B cell (primary cell): ENCODE measurements around the gene PDCD1LG2. TPM values are rescaled to one million over a fixed set of nuclear protein-coding genes. Genes with fewer than 3 reads are reported as not detected.

Source experiments
- ATAC-seq: fragments of 200-7000 bp; cut with Tn5 transposase; one replicate; pipeline ENCODE4 v1.10.0; 2021; ENCODE audit warnings: low read depth, mild to moderate bottlenecking, moderate number of reproducible peaks, moderate library complexity
- CTCF ChIA-PET: fragments of 350-600 bp; sonication (Branson Sonifier 250); formaldehyde crosslinking; loops from one replicate; lab custom pipeline; 2021; ENCODE audit warnings: antibody characterized with exemption, inconsistent platforms; lab: Charles Lee
- POLR2A ChIA-PET: fragments of 350-600 bp; sonication (Branson Sonifier 250); formaldehyde crosslinking; loops from one replicate; lab custom pipeline; 2021; ENCODE audit warnings: antibody characterized with exemption; lab: Charles Lee
- DNase-seq: peaks from one replicate; pipeline ENCODE4 v3.0.0; 2013
- H2AFZ ChIP-seq: 2 replicates; pipeline ENCODE4 v1.6.1; 2012; ENCODE audit warnings: mild to moderate bottlenecking, low read depth, low read length; ENCODE audit not compliant: insufficient read depth, poor library complexity, severe bottlenecking
- H3K27ac ChIP-seq, 2 donors: 1 replicate in 1 of 2; 2 replicates in 1 of 2; pipeline ENCODE4 v1.5.1; 2012 to 2013; ENCODE audit warnings: low read length in 2 of 2, mild to moderate bottlenecking in 2 of 2, moderate library complexity in 1 of 2
- H3K27me3 ChIP-seq, 4 experiments: fragments of 200-600 bp in 1 of 4; sonication (generic) in 1 of 4; replicated peaks in 1 of 4; 1 replicate in 2 of 4; 2 replicates in 2 of 4; pipeline versions ENCODE4 v1.6.1 to v1.7.0; 2013 to 2016; ENCODE audit warnings: low read length in 3 of 4, mild to moderate bottlenecking in 2 of 4, mixed read lengths in 1 of 4, moderate library complexity in 1 of 4; ENCODE audit not compliant: insufficient read depth in 4 of 4, control insufficient read depth in 3 of 4; ENCODE audit errors: control extremely low read depth in 1 of 4
- H3K36me3 ChIP-seq, 2 experiments: replicated peaks in 1 of 2; 1 replicate in 1 of 2; 2 replicates in 1 of 2; pipeline versions ENCODE4 v1.6.1 to v1.7.1; 2013; ENCODE audit warnings: low read length in 1 of 2; ENCODE audit not compliant: insufficient read depth in 2 of 2, control insufficient read depth in 1 of 2; ENCODE audit errors: control extremely low read depth in 1 of 2, extremely low read depth in 1 of 2
- H3K4me1 ChIP-seq, 2 donors: fragments of 200-600 bp in 1 of 2; sonication (generic) in 1 of 2; 1 replicate in 1 of 2; 2 replicates in 1 of 2; pipeline versions ENCODE4 v1.5.1 to v1.6.1; 2013 to 2017; ENCODE audit warnings: low read length in 2 of 2; ENCODE audit not compliant: control insufficient read depth in 2 of 2, insufficient read depth in 2 of 2
- H3K4me2 ChIP-seq: replicated peaks from 2 replicates; pipeline ENCODE3; 2012; ENCODE audit warnings: mild to moderate bottlenecking, low read depth, low read length; ENCODE audit not compliant: poor library complexity, severe bottlenecking
- H3K4me3 ChIP-seq, 5 experiments: fragments of 200-600 bp in 1 of 5; sonication (generic) in 1 of 5; 1 replicate in 3 of 5; 2 replicates in 2 of 5; pipeline versions ENCODE4 v1.5.1 to v1.7.0; 2011 to 2016; ENCODE audit warnings: low read length in 4 of 5, mild to moderate bottlenecking in 4 of 5, low read depth in 2 of 5, control low read depth in 1 of 5, moderate library complexity in 1 of 5; ENCODE audit not compliant: insufficient read depth in 1 of 5; ENCODE audit errors: control extremely low read depth in 1 of 5, extremely low read depth in 1 of 5
- H3K79me2 ChIP-seq: fragments of 200-600 bp; sonication (generic); one replicate; pipeline ENCODE4 v1.6.0; 2016; ENCODE audit warnings: low read length; ENCODE audit not compliant: control insufficient read depth, insufficient read depth
- H3K9ac ChIP-seq: fragments of 200-600 bp; sonication (generic); 2 replicates; pipeline ENCODE4 v1.6.1; 2017; ENCODE audit warnings: mild to moderate bottlenecking, low read length, moderate library complexity
- H3K9me3 ChIP-seq, 3 donors: one replicate each; pipeline versions ENCODE4 v1.6.1 to v1.7.1; 2013; ENCODE audit warnings: low read length in 2 of 3; ENCODE audit not compliant: control insufficient read depth in 2 of 3, insufficient read depth in 1 of 3; ENCODE audit errors: control extremely low read depth in 1 of 3
- H4K20me1 ChIP-seq: 2 replicates; pipeline ENCODE4 v1.6.0; 2012; ENCODE audit warnings: mild to moderate bottlenecking, low read length; ENCODE audit not compliant: insufficient read depth, control insufficient read depth, poor library complexity, severe bottlenecking
- H3K27ac Mint-ChIP-seq: one replicate; pipeline ENCODE4 v1.8.0; 2021; ENCODE audit warnings: mixed read lengths
- H3K27me3 Mint-ChIP-seq: one replicate; pipeline ENCODE4 v1.8.0; 2021; ENCODE audit warnings: mixed read lengths
- H3K4me1 Mint-ChIP-seq: one replicate; pipeline ENCODE4 v1.8.0; 2021; ENCODE audit warnings: mixed read lengths
- H3K4me3 Mint-ChIP-seq: one replicate; pipeline ENCODE4 v1.8.0; 2021; ENCODE audit warnings: mixed read lengths
- H3K9me3 Mint-ChIP-seq: one replicate; pipeline ENCODE4 v1.8.0; 2022; ENCODE audit warnings: mixed read lengths; ENCODE audit not compliant: insufficient read depth
- EZH2 ChIP-seq: IDR thresholded peaks from 2 replicates; pipeline ENCODE4 v1.6.1; 2012; ENCODE audit warnings: borderline replicate concordance, low read depth, mild to moderate bottlenecking, moderate library complexity, low read length; ENCODE audit not compliant: insufficient read depth, poor library complexity, severe bottlenecking
- WGBS: methylation state at CpG from one replicate; pipeline ENCODE4 v1.1.5; 2013; ENCODE audit warnings: missing lambda C conversion rate; ENCODE audit not compliant: insufficient coverage; 5-methylcytosine and 5-hydroxymethylcytosine counted together
- intact Hi-C: fragments of 100-400 bp; cut with micrococcal nuclease; formaldehyde crosslinking; loops from one replicate; pipeline ENCODE4 v1.10.0; 2022
- polyA plus RNA-seq: library from polyadenylated mRNA; depleted of rRNA; stranded (reverse); fragments of >200 nt; gene quantifications from 2 replicates; pipeline ENCODE4 v1.2.3, GENCODE V29; 2012
- total RNA-seq, 2 donors: library from RNA; stranded (reverse); fragments of 120-200 nt in 1 of 2; gene quantifications; 1 replicate in 1 of 2; 2 replicates in 1 of 2; pipeline versions ENCODE4 v1.2.3 to v1.2.4, GENCODE V29; 2013 to 2022
- TF ChIP-seq, protein P1 (sequence below): fragments of 200-600 bp; IDR thresholded peaks from one replicate; pipeline ENCODE4 v1.8.0; 2022; ENCODE audit warnings: antibody characterized with exemption, mild to moderate bottlenecking

Gene PDCD1LG2
- total and polyA plus RNA-seq, 2 donors (not counting 1 experiment from before 2014, with no cell fraction given), result 0.67 TPM; not detected in 1

DNA sequence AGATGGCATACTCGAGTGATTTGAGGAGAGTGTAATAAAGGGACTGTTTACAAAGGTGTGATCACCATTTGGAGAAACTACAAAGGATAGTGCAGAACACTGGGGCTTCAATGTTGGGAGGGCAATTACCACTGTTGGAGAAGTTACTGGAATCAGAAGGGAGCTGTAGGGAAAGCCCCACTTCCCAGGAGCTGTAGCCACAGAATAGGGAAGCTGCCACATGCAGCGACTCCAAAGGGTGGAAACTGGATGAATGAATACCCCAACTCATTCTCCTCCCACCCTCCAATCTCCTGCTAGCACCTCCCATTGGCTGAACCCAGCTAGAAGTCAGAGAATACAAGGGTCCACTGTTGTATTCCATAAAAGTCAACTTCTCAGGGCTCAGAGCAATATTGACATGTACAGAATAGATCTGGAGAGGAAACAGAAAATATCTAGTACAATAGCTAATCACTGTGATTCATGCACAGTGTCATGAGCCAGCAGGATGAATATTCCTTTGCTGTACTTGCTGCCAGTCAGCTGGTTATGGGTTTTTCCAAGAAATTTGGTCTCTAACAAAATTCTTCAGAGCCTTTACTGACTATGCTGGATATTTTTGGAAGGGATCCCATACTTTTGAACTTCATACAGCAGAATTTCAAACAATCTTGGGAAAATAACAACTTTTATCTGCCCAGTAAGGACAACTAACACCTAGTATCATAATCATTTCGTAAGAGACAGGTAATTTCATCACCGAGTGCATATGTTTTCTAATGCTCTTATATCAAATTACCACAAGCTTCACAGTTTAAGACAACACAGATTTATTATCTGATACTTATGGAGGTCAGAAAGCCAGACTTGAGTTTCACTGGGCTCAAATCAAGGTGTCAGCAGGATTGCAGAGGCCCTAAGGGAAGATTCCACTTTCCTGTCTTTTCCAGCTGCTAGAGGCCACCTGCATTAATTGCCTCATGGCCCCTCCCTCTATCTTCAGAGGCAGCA is 39.6 kb downstream of the PDCD1LG2 start:
- Mint-ChIP-seq H3K27me3 (no peaks in the 10 kb centered on the region), H3K4me1 (peaks cover 4% of the 10 kb centered on the region), H3K27ac (no peak overlapping the region), H3K4me3 (no peak overlapping the region), H3K9me3 (no peaks in the 10 kb centered on the region)
- Histone ChIP-seq H3K36me3 (no peaks in the 10 kb centered on the region), H3K79me2 (no peaks in the 10 kb centered on the region), H3K27ac (no peak overlapping the region), H3K27me3 (no peaks in the 10 kb centered on the region), H3K9ac (no peak overlapping the region), H3K9me3 (no peaks in the 10 kb centered on the region), H3K4me3 (no peak overlapping the region), H2AFZ (no peak overlapping the region), H3K4me1 (peaks cover 0 to 6% of the 10 kb centered on the region in 2 donors), H3K4me2 (no peak overlapping the region), H4K20me1 (no peaks in the 10 kb centered on the region)
- CTCF ChIA-PET, result no interaction called here
- TF ChIP-seq, protein P1, sequence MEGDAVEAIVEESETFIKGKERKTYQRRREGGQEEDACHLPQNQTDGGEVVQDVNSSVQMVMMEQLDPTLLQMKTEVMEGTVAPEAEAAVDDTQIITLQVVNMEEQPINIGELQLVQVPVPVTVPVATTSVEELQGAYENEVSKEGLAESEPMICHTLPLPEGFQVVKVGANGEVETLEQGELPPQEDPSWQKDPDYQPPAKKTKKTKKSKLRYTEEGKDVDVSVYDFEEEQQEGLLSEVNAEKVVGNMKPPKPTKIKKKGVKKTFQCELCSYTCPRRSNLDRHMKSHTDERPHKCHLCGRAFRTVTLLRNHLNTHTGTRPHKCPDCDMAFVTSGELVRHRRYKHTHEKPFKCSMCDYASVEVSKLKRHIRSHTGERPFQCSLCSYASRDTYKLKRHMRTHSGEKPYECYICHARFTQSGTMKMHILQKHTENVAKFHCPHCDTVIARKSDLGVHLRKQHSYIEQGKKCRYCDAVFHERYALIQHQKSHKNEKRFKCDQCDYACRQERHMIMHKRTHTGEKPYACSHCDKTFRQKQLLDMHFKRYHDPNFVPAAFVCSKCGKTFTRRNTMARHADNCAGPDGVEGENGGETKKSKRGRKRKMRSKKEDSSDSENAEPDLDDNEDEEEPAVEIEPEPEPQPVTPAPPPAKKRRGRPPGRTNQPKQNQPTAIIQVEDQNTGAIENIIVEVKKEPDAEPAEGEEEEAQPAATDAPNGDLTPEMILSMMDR, result no peak
- no peak for TF ChIP-seq EZH2
- POLR2A ChIA-PET, result no interaction called here
- intact Hi-C loops, result no loop called here
- WGBS, result 100% methylated on average over 1 of the region's 4 CpGs
- DNase-seq, result no peak
- no peak for ATAC-seq
